VCaP (cell line): Measurements from ENCODE around the gene EIF3A.
A peak's percentile ranks its signal among the peaks of the same experiment; 100 is the strongest.
"Not testable (repeated sequence)": the region's sequence is repeated elsewhere in the genome, so short reads cannot be mapped to it uniquely, and the experiment has no call there.

Experiments used
- H3K27ac ChIP-seq: fragments of 450-650 bp; 2 replicates; pipeline ENCODE4 v1.5.1; 2017
- TF ChIP-seq, protein P1 (sequence below): fragments of 450-650 bp; conservative IDR thresholded peaks from 2 replicates; pipeline ENCODE4 v1.5.1; 2017; ENCODE audit warnings: mild to moderate bottlenecking, moderate library complexity

EIF3A gene

DNA sequence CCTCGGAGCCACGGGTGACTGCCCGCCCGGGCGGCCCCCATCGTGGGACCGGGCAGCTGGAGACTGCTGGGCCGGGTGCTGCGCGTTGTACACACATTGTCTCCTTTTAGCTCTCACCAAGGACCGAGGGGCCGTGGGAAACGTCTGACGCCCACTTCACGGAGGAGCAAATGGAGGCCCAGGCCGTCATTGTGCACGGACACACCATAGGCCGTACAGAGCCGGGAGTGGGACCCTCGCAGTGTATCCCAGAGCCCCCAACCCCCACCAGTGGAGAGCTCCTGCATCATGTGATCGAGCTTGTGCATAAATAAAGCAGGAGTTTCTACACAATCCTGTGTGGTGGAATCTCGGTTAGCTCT, 24.0 kb upstream of the EIF3A start:
- TF ChIP-seq, protein P1, sequence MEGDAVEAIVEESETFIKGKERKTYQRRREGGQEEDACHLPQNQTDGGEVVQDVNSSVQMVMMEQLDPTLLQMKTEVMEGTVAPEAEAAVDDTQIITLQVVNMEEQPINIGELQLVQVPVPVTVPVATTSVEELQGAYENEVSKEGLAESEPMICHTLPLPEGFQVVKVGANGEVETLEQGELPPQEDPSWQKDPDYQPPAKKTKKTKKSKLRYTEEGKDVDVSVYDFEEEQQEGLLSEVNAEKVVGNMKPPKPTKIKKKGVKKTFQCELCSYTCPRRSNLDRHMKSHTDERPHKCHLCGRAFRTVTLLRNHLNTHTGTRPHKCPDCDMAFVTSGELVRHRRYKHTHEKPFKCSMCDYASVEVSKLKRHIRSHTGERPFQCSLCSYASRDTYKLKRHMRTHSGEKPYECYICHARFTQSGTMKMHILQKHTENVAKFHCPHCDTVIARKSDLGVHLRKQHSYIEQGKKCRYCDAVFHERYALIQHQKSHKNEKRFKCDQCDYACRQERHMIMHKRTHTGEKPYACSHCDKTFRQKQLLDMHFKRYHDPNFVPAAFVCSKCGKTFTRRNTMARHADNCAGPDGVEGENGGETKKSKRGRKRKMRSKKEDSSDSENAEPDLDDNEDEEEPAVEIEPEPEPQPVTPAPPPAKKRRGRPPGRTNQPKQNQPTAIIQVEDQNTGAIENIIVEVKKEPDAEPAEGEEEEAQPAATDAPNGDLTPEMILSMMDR = no peak
- H3K27ac ChIP-seq = peak overlapping the region; percentile 72

DNA sequence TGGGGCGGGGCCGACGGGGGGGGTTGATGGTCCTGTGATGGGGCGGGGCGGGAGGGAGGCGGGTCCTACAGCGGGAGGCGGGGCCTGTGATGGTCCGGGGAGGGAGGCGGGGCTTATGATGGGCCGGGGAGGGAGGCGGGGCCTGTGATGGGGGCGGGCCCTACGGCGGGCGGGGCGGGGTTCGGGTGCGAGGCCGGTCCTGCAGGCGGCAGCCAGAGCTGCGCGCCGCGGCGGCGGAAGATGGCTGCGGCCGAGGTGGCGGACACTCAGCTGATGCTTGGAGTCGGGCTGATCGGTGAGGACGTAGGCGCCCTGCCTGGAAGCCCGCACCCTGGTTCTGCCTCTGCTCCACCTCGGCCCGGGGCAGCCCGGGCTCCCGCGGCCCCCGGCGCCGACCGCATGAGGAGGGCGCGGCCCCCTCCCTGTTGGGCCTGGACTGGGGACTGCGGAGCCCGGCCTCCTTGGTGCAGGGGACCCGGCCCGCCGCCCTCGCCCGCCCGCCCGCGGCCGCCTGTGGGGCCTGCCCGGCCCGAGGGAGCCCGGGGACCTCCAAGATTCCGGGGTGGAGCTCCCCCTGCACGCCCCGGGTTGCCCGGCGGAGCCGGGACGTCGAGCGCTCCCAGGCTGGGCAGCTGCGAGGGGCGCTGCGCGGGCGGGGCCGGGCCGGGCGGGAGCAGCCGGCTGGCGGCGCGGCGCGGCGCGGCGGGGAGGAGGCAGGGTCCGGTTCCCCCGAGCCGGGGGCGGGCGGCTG, 23.5 kb upstream of the EIF3A start, which contains the start of gene DENND10:
Gene DENND10 (plus strand): TSS at position 211 of the 751 bp plus-strand sequence. CDS start 30 bp downstream, at position 241.
- peak within 1 kb of the TSS; percentile 77 for H3K27ac ChIP-seq
- TF ChIP-seq, protein P1 = no peak

DNA sequence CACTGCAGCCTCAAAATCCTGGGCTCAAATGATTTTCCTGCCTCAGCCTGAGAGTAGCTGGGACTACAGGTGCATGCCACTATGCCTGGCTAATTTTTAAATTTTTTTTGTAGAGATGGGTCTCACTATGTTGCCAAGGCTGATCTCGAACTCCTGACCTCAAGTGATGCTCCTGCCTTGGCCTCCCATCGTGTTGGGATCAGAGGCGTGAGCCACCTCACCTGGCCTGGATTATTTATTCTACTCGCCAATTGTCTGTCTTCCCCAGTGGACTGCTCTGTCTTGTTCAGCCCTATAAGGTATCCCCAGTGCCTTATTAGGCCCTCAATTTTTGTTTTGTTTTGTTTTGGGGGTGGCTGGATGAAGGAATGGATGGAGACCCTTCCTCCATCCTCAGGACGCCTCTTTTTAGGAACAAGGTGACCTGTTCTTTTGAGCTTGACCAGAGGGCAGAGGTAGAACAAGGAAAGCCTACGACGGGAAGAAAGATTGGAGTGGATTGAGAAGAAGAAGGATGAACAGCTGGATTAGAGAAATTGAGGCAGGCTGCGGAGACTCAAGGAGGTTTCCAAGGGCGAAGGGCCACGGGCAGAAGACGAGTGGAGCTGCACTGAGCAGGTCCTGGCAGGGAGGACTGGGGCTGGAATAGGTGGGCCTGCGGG, 22.8 kb upstream of the EIF3A start:
- TF ChIP-seq, protein P1 = no peak
- H3K27ac ChIP-seq = peak overlapping the region; percentile 77

DNA sequence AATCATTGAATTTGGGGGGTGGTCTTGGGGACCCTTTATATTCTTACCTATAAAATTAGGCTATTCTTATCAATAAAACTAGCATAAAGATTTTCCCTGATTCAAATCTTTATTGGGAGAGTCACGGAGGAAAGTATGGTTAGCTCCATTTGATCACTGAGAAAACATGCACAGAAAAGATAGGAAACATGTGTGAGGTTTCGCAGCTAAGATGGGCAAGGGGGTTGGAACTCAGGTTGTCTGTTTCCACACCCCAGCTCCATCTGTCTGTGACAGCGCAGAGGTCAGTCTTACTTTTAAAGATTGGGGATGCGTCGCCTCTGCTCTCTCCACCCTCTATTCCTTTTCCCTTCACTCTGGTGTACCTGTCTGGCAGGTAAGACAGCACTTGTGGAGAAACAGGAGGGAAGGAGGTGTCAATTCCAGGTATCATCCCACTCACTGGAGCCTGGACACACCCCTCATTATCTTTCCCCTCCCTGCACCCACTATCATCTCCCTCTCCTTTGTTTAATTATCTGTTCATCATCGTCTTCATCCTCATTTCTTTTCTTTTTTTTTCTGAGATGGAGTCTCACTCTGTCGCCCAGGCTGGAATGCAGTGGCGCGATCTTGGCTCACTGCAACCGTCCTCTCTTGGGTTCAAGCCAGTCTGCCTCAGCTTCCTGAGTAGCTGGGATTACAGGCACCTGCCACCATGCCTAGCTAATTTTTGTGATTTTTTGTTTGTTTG, 20.9 kb upstream of the EIF3A start:
- peak overlapping the region; percentile 77 for H3K27ac ChIP-seq
- TF ChIP-seq, protein P1 = no peak

DNA sequence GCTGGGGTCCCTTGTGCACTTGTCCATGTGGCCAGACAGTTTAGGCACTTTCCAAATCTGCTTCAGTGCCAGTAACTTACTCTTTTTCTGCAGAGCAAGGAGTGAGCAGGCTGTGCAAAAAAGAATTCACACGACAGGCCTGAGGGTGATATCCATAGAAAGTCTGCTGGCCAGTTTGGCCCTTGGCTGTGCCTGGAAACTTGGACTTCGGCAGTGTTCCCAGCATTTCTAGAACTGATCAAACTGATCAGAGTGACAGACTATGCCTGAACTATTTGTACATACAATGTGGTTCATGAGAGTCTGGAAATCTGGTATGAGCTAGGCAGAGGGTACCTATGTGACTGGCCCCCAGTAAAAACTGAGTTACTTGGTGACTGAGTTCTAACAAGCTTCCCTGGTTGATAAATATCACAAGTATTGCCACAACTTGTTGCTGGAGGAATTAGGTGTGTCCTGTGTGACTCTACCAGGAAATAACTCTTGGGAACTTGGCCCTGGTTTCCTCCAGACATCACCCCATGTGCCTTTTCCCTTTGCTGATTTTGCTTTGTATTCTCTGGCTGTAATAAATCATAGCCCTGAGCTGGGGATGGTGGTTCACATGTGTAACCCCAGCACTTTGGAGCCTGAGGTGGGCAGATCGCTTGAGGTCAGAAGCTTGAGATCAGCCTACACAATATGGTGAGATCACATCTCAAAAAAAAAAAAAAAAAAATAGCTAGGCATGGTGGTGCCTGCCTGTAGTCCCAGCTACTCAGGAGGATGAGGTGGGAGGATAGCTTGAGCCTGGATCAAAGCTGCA, 20.0 kb upstream of the EIF3A start:
- TF ChIP-seq, protein P1 = no peak
- H3K27ac ChIP-seq = peak overlapping the region; percentile 77

DNA sequence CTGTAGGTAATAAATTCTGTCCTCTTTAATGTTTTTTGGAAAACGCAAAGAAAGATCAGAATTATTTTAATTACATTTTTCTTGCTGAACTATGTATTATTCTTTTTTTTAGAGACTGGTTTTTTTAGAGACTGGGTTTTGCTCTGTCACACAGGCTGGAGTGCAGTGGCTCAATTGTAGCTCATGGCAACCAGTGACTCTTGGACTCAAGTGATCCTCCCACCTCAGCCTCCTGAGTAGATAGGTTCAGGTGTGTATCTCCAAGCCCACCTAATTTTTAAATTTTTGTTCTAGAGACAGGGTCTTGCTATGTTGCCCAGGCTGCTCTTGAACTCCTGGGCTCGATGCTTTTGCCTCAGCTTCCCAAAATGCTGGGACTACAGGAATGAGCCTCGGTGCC, 18.0 kb upstream of the EIF3A start:
- H3K27ac ChIP-seq = no peak overlapping the region
- TF ChIP-seq, protein P1 = no peak

DNA sequence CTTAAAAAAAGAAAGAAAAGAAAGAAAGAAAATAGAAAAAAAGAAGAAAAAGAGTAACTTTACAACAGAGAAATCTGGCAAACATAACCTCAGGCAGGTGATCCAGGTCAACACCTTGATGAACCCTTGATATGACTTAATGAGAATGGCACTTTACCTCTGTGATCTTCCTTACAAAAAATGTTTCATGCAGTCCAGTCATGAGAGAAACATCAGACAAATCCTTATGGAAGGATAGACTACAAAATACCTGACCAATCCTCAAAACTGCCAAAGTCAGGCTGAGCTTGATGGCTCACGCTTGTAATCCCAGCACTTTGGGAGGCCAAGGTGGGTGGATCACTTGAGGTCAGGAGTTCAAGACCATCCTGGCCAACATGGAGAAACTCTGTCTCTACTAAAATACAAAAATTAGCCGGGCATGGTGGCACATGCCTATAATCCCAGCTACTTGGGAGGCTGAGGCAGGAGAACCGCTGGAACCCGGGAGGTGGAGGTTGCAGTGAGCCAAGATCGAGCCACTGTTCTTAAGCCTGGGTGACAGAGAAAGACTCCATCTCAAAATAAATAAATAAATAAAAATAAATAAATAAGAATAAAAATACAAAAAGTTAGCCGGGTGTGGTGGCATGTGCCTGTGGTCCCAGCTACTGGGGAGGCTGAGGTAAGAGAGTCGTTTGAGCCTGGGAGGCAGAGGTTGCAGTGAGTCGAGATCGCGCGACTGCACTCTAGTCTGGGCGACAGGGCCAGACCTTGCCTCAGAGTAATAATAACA, 16.2 kb upstream of the EIF3A start:
- H3K27ac ChIP-seq = not testable (repeated sequence)
